Measurements from ENCODE around the gene DNAH10.

DNA sequence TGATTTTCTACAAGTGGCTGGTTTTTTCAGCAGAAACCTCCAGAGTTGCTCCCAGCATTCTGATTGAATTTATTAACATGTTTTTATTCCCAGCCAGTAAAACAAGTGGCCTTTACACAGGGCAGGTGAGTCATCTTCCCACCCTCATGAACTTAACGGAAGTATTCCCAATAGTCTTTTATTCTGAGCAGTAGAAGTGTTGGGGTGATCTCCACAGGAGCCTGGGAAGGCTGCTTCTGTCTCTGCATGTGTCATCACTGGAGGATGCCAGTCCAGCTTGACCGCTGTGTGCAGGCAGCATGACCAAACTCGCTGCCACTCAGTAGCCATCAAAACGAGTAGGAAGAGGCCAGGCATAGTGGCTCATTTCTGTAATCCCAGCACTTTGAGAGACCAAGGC, 13.4 kb upstream of the DNAH10 start:
- TF ChIP-seq, protein P1, sequence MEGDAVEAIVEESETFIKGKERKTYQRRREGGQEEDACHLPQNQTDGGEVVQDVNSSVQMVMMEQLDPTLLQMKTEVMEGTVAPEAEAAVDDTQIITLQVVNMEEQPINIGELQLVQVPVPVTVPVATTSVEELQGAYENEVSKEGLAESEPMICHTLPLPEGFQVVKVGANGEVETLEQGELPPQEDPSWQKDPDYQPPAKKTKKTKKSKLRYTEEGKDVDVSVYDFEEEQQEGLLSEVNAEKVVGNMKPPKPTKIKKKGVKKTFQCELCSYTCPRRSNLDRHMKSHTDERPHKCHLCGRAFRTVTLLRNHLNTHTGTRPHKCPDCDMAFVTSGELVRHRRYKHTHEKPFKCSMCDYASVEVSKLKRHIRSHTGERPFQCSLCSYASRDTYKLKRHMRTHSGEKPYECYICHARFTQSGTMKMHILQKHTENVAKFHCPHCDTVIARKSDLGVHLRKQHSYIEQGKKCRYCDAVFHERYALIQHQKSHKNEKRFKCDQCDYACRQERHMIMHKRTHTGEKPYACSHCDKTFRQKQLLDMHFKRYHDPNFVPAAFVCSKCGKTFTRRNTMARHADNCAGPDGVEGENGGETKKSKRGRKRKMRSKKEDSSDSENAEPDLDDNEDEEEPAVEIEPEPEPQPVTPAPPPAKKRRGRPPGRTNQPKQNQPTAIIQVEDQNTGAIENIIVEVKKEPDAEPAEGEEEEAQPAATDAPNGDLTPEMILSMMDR (IDR thresholded peaks at IDR 0.05) = no peak
- TF ChIP-seq POLR2A (IDR thresholded peaks at IDR 0.05) = no peak
